GM12878 (cell line): ENCODE data around the gene NLRC5. TPM values are rescaled to one million over a fixed set of nuclear protein-coding genes. Genes with fewer than 3 reads are reported as not detected.

Experiments
- ATAC-seq: fragments of 200-7000 bp; cut with Tn5 transposase; 3 replicates; pipeline ENCODE4 v1.9.1; 2020; ENCODE audit warnings: mild to moderate bottlenecking, moderate library complexity
- BruUV-seq: library from RNA; stranded (reverse); fragments of 400-500 nt; replicated peaks from 2 replicates; lab custom pipeline; 2021; lab: Mats Ljungman, UMichigan
- CTCF ChIA-PET: fragments of 300-600 bp; sonication (Branson Sonifier 250); formaldehyde crosslinking; extraction: SDS; loops from one replicate; lab custom pipeline; 2021; ENCODE audit warnings: inconsistent platforms; lab: Yijun Ruan, JAX
- POLR2A ChIA-PET: fragments of 350-600 bp; formaldehyde crosslinking; extraction: SDS; loops from one replicate; lab custom pipeline; 2021; ENCODE audit warnings: inconsistent platforms; lab: Charles Lee
- RAD21 ChIA-PET: fragments of 300-600 bp; sonication (Branson Sonifier 250); formaldehyde crosslinking; loops from one replicate; lab custom pipeline; 2023; ENCODE audit warnings: antibody characterized with exemption; ENCODE audit not compliant: unreplicated experiment; lab: Charles Lee
- SMC1A ChIA-PET: fragments of 300-600 bp; sonication (Branson Sonifier 250); formaldehyde crosslinking; loops from one replicate; lab custom pipeline; 2023; ENCODE audit not compliant: unreplicated experiment, uncharacterized antibody; lab: Charles Lee
- DNase-seq: peaks from one replicate; pipeline ENCODE4 v3.0.0-alpha.2; 2011; ENCODE audit warnings: low read depth, low spot score
- FAIRE-seq: peaks from 3 replicates; lab custom pipeline; 2011; peaks lifted over from hg19 to GRCh38; lab: Jason Lieb, UNC
- H2AFZ ChIP-seq: 2 replicates; pipeline ENCODE4 v1.6.0; 2011; ENCODE audit warnings: low read depth, low read length, control low read depth; ENCODE audit not compliant: control insufficient read depth
- H3K27ac ChIP-seq: 2 replicates; pipeline ENCODE4 v1.5.1; 2011; ENCODE audit warnings: control low read depth; ENCODE audit not compliant: control insufficient read depth, insufficient read depth
- H3K27me3 ChIP-seq, 2 experiments: replicated peaks in 1 of 2; 2 replicates each; pipeline versions ENCODE4 v1.6.0 to v1.6.1; 2011; ENCODE audit warnings: low read length in 1 of 2; ENCODE audit not compliant: control insufficient read depth in 2 of 2, insufficient read depth in 2 of 2
- H3K36me3 ChIP-seq, 2 experiments: 2 replicates each; pipeline ENCODE4 v1.5.1; 2011; ENCODE audit warnings: low read length in 1 of 2; ENCODE audit not compliant: control insufficient read depth in 2 of 2, insufficient read depth in 2 of 2
- H3K4me1 ChIP-seq: 2 replicates; pipeline ENCODE4 v1.6.1; 2011; ENCODE audit warnings: mild to moderate bottlenecking, low read length, moderate library complexity, mixed read lengths; ENCODE audit not compliant: control insufficient read depth, insufficient read depth
- H3K4me2 ChIP-seq: 2 replicates; pipeline ENCODE4 v1.6.0; 2011; ENCODE audit warnings: control low read depth; ENCODE audit not compliant: control insufficient read depth, insufficient read depth
- H3K4me3 ChIP-seq: fragments of 200-600 bp; sonication (generic); 2 replicates; pipeline ENCODE4 v1.5.1; 2016
- H3K79me2 ChIP-seq: 2 replicates; pipeline ENCODE4 v1.6.0; 2011; ENCODE audit warnings: low read length; ENCODE audit not compliant: control insufficient read depth, insufficient read depth
- H3K9ac ChIP-seq: 2 replicates; pipeline ENCODE4 v1.8.0; 2011; ENCODE audit warnings: low read length, control low read depth, mixed read lengths; ENCODE audit not compliant: control insufficient read depth, insufficient read depth
- H3K9me3 ChIP-seq: replicated peaks from 3 replicates; pipeline ENCODE4 v1.5.1; 2011; ENCODE audit warnings: mild to moderate bottlenecking, low read length; ENCODE audit not compliant: control insufficient read depth, insufficient read depth
- H4K20me1 ChIP-seq: 2 replicates; pipeline ENCODE4 v1.6.0; 2011; ENCODE audit not compliant: control insufficient read depth, insufficient read depth
- CHD2 ChIP-seq: IDR thresholded peaks from 2 replicates; pipeline ENCODE4 v1.6.1; 2011; ENCODE audit warnings: low read depth, low read length, improper control_type of control experiment, borderline replicate concordance
- NRF1 ChIP-seq: conservative IDR thresholded peaks from 2 replicates; pipeline ENCODE4 v1.6.1; 2011; ENCODE audit warnings: mild to moderate bottlenecking, low read depth, low read length, improper control_type of control experiment
- RAD21 ChIP-seq: IDR thresholded peaks from 2 replicates; pipeline ENCODE4 v1.6.1; 2011; ENCODE audit warnings: mild to moderate bottlenecking, low read depth, low read length, moderate library complexity; ENCODE audit not compliant: insufficient read depth
- RCOR1 ChIP-seq: conservative IDR thresholded peaks from 2 replicates; pipeline ENCODE4 v1.6.1; 2012; ENCODE audit warnings: low read depth, low read length, improper control_type of control experiment
- SMARCA5 ChIP-seq: fragments of 450-650 bp; IDR thresholded peaks from 2 replicates; pipeline ENCODE4 v1.6.1; 2017; ENCODE audit warnings: mild to moderate bottlenecking
- SMC3 ChIP-seq: IDR thresholded peaks from 2 replicates; pipeline ENCODE4 v1.6.1; 2011; ENCODE audit warnings: low read length, improper control_type of control experiment, borderline replicate concordance
- WGBS: methylation state at CpG from one replicate; pipeline ENCODE4 v1.1.6; 2016; ENCODE audit warnings: low lambda C conversion rate; ENCODE audit not compliant: insufficient replicate concordance, insufficient coverage; ENCODE audit errors: missing lambda C conversion rate; 5-methylcytosine and 5-hydroxymethylcytosine counted together
- in situ Hi-C: fragments of 300-500 bp; cut with MboI; formaldehyde crosslinking; loops from 9 replicates; pipeline ENCODE4 v1.14.3; 2018; ENCODE audit warnings: mixed read lengths
- intact Hi-C: fragments of 100-400 bp; cut with micrococcal nuclease; formaldehyde crosslinking; loops from one replicate; pipeline ENCODE4 v1.14.2; 2022; ENCODE audit not compliant: unreplicated experiment
- polyA plus RNA-seq, 11 experiments: library from polyadenylated mRNA; depleted of rRNA in 4 of 11; unstranded in 6 of 11; stranded (reverse) in 5 of 11; fragments of >200 nt; fragmentation: Nextera tagmentation in 4 of 11; fragmentation: Illumina TruSeq in 1 of 11; extraction: Ambion mirVana in 4 of 11; extraction: Trizol in 1 of 11; gene quantifications; 1 replicate in 1 of 11; 2 replicates in 10 of 11; pipeline versions ENCODE4 v1.2.1 to v1.2.3, GENCODE V29; 2011 to 2016; ENCODE audit warnings: inconsistent platforms in 2 of 11, missing spikeins in 2 of 11, low read depth in 1 of 11
- total RNA-seq, 4 experiments: library from RNA; depleted of rRNA in 3 of 4; stranded (reverse); fragments of >200 nt in 3 of 4; fragmentation: Illumina TruSeq in 1 of 4; extraction: Trizol in 1 of 4; gene quantifications; 2 replicates each; pipeline versions ENCODE4 v1.2.1 to v1.2.3, GENCODE V29; 2013 to 2021
- TF ChIP-seq, protein P1 (sequence below): fragments of 450-650 bp; IDR thresholded peaks from 2 replicates; pipeline ENCODE4 v1.6.1; 2017; ENCODE audit warnings: low read depth, mild to moderate bottlenecking, moderate library complexity
- TF ChIP-seq, protein P2 (sequence below): fragments of 450-650 bp; formaldehyde crosslinking; IDR thresholded peaks from 2 replicates; pipeline ENCODE4 v1.4.0; 2022; ENCODE audit warnings: mild to moderate bottlenecking, moderate library complexity
- TF ChIP-seq, protein P3 (sequence below): fragments of 450-650 bp; IDR thresholded peaks from 2 replicates; pipeline ENCODE4 v1.6.1; 2017; ENCODE audit warnings: mild to moderate bottlenecking, moderate library complexity
- TF ChIP-seq, protein P4 (sequence below): fragments of 450-650 bp; conservative IDR thresholded peaks from 2 replicates; pipeline ENCODE4 v1.6.1; 2017; ENCODE audit warnings: mild to moderate bottlenecking, moderate library complexity

Gene NLRC5
- total and polyA plus RNA-seq, 10 of the 15 experiments (the other 5 are each of a cell fraction or from before 2014, with no cell fraction given): 13.1 to 105 (median 57.3) TPM

DNA sequence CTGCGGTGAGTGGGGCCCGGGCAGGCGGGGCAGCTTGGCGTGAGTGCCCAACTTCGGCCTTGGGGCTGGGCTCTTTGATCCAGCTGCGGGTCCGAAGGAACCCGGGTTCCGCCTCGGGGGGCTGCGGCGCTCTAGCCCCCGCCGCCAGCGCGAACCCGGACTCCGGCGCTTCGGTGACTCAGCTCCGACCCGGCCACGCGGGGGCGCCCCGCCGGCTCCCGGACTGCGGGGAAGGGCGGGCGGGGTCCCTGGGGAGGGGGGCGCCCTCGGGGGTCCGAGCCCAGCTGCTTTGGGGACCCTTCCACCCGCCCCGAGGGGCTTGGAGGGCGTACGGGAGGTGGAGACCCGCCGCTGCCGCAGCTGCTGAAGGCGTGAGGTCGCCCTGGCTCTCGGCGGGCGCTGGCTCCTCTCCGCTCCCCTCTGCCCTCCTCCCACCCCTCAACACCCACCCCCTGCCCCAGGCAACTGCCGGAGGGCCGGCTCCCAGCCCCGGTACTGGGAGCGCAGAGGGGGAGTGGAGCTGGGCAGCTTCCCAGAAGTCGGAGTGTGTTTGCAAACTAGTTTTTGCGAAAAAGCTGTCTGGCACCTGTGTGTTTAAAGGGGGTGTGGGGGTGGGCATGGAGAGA is 103.5 kb downstream of the NLRC5 start:
- intact Hi-C loops (loop anchor here (2.0 kb wide), 1 partner anchor 76 kb away; no protein-coding TSS in a partner anchor), in situ Hi-C loops (no loop called here)
- FAIRE-seq: no peak
- peak; percentile 77 for ATAC-seq
- Histone ChIP-seq H3K27ac (no peak overlapping the region), H3K9me3 (no peaks in the 10 kb centered on the region), H3K79me2 (no peaks in the 10 kb centered on the region), H3K36me3 (no peaks in the 10 kb centered on the region), H3K4me2 (peak overlapping the region; percentile 77), H3K4me3 (peak overlapping the region; percentile 66; the same call in 1 of the 2 replicates), H3K4me1 (no peaks in the 10 kb centered on the region; the same call in none of the 2 replicates), H4K20me1 (no peaks in the 10 kb centered on the region), H3K9ac (peak overlapping the region; percentile 49; the same call in 1 of the 2 replicates), H2AFZ (peak overlapping the region; percentile 61), H3K27me3 (peaks cover 0 to 11% of the 10 kb centered on the region in 2 experiments; a peak in 3 of 4 replicates)
- SMC1A ChIA-PET: interaction anchor here (0.6 to 2.0 kb wide), 10 partner anchors 8 to 206 kb away, joined by 3 to 6 read pairs (median 4); no protein-coding TSS in a partner anchor
- POLR2A ChIA-PET: interaction anchor here (0.7 to 1.6 kb wide), 4 partner anchors 8 to 152 kb away, joined by 3 to 7 read pairs (median 3); partner anchors contain the start of gene ARL2BP
- 6% methylated on average over 40 of the region's 53 CpGs for WGBS
- no peak for DNase-seq
- RAD21 ChIA-PET: interaction anchor here (0.6 to 2.8 kb wide), 22 partner anchors 8 to 1075 kb away, joined by 3 to 15 read pairs (median 4); no protein-coding TSS in a partner anchor
- no TSS peak for BruUV-seq
- CTCF ChIA-PET: interaction anchor here (0.6 to 5.5 kb wide), 39 partner anchors 8 to 1732 kb away, joined by 3 to 30 read pairs (median 5); no protein-coding TSS in a partner anchor
- TF ChIP-seq RAD21 (peak; percentile 43), NRF1 (no peak), RCOR1 (no peak), SMC3 (peak; percentile 41; the same call in 1 of the 2 replicates), SMARCA5 (peak; percentile 57; the same call in 1 of the 2 replicates), CHD2 (no peak)
- TF ChIP-seq, protein P1, sequence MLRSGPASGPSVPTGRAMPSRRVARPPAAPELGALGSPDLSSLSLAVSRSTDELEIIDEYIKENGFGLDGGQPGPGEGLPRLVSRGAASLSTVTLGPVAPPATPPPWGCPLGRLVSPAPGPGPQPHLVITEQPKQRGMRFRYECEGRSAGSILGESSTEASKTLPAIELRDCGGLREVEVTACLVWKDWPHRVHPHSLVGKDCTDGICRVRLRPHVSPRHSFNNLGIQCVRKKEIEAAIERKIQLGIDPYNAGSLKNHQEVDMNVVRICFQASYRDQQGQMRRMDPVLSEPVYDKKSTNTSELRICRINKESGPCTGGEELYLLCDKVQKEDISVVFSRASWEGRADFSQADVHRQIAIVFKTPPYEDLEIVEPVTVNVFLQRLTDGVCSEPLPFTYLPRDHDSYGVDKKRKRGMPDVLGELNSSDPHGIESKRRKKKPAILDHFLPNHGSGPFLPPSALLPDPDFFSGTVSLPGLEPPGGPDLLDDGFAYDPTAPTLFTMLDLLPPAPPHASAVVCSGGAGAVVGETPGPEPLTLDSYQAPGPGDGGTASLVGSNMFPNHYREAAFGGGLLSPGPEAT: no peak
- TF ChIP-seq, protein P2, sequence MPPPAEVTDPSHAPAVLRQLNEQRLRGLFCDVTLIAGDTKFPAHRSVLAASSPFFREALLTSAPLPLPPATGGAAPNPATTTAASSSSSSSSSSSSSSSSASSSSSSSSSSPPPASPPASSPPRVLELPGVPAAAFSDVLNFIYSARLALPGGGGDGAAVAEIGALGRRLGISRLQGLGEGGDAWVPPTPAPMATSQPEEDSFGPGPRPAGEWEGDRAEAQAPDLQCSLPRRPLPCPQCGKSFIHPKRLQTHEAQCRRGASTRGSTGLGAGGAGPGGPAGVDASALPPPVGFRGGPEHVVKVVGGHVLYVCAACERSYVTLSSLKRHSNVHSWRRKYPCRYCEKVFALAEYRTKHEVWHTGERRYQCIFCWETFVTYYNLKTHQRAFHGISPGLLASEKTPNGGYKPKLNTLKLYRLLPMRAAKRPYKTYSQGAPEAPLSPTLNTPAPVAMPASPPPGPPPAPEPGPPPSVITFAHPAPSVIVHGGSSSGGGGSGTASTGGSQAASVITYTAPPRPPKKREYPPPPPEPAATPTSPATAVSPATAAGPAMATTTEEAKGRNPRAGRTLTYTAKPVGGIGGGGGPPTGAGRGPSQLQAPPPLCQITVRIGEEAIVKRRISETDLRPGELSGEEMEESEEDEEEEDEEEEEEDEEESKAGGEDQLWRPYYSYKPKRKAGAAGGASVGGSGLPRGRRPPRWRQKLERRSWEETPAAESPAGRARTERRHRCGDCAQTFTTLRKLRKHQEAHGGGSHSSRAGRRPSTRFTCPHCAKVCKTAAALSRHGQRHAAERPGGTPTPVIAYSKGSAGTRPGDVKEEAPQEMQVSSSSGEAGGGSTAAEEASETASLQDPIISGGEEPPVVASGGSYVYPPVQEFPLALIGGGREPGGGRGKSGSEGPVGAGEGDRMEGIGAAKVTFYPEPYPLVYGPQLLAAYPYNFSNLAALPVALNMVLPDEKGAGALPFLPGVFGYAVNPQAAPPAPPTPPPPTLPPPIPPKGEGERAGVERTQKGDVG: no peak
- TF ChIP-seq, protein P3, sequence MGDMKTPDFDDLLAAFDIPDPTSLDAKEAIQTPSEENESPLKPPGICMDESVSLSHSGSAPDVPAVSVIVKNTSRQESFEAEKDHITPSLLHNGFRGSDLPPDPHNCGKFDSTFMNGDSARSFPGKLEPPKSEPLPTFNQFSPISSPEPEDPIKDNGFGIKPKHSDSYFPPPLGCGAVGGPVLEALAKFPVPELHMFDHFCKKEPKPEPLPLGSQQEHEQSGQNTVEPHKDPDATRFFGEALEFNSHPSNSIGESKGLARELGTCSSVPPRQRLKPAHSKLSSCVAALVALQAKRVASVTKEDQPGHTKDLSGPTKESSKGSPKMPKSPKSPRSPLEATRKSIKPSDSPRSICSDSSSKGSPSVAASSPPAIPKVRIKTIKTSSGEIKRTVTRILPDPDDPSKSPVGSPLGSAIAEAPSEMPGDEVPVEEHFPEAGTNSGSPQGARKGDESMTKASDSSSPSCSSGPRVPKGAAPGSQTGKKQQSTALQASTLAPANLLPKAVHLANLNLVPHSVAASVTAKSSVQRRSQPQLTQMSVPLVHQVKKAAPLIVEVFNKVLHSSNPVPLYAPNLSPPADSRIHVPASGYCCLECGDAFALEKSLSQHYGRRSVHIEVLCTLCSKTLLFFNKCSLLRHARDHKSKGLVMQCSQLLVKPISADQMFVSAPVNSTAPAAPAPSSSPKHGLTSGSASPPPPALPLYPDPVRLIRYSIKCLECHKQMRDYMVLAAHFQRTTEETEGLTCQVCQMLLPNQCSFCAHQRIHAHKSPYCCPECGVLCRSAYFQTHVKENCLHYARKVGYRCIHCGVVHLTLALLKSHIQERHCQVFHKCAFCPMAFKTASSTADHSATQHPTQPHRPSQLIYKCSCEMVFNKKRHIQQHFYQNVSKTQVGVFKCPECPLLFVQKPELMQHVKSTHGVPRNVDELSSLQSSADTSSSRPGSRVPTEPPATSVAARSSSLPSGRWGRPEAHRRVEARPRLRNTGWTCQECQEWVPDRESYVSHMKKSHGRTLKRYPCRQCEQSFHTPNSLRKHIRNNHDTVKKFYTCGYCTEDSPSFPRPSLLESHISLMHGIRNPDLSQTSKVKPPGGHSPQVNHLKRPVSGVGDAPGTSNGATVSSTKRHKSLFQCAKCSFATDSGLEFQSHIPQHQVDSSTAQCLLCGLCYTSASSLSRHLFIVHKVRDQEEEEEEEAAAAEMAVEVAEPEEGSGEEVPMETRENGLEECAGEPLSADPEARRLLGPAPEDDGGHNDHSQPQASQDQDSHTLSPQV: 0 out of 2 replicates have a peak, but pooled peaks have one; percentile 61
- TF ChIP-seq, protein P4, sequence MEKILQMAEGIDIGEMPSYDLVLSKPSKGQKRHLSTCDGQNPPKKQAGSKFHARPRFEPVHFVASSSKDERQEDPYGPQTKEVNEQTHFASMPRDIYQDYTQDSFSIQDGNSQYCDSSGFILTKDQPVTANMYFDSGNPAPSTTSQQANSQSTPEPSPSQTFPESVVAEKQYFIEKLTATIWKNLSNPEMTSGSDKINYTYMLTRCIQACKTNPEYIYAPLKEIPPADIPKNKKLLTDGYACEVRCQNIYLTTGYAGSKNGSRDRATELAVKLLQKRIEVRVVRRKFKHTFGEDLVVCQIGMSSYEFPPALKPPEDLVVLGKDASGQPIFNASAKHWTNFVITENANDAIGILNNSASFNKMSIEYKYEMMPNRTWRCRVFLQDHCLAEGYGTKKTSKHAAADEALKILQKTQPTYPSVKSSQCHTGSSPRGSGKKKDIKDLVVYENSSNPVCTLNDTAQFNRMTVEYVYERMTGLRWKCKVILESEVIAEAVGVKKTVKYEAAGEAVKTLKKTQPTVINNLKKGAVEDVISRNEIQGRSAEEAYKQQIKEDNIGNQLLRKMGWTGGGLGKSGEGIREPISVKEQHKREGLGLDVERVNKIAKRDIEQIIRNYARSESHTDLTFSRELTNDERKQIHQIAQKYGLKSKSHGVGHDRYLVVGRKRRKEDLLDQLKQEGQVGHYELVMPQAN: peak; percentile 12; the same call in 1 of the 2 replicates
